Measurements from ENCODE around the gene DNAH11. TPM values are rescaled to one million over a fixed set of nuclear protein-coding genes. Genes with fewer than 3 reads are reported as not detected.

DNAH11 gene
- total and polyA plus RNA-seq, 4 donors: 0.05 to 0.50 (median 0.11) TPM

GRCh38 chr7:21829731-21830130 lies 286.9 kb downstream of the DNAH11 start:
- H3K9me3 ChIP-seq (ENCODE audit: control insufficient read depth in 4 of 4, low read length in 3 of 4): no peaks in the 10 kb centered on the region
- WGBS: 73% methylated on average over 7 of the region's 7 CpGs
- DNase-seq (ENCODE audit: low spot score): no peak

GRCh38 chr7:21844742-21845141 lies 301.9 kb downstream of the DNAH11 start:
- Histone ChIP-seq H3K9ac (ENCODE audit: low read depth in 1 of 2, low read length in 2 of 2) (no peak overlapping the region), H3K36me3 (ENCODE audit: control insufficient read depth in 4 of 4, insufficient read depth in 3 of 4, low read depth in 1 of 4, low read length in 3 of 4) (no peaks in the 10 kb centered on the region), H3K27me3 (ENCODE audit: control insufficient read depth in 4 of 4, insufficient read depth in 4 of 4, low read length in 3 of 4) (no peaks in the 10 kb centered on the region), H3K4me1 (ENCODE audit: control insufficient read depth in 4 of 4, insufficient read depth in 4 of 4, low read length in 3 of 4) (no peaks in the 10 kb centered on the region), H3K4me3 (ENCODE audit: low read depth in 1 of 3, low read length in 3 of 3) (no peak overlapping the region), H3K9me3 (ENCODE audit: control insufficient read depth in 4 of 4, low read length in 3 of 4) (no peaks in the 10 kb centered on the region), H3K27ac (ENCODE audit: low read depth in 1 of 2, low read length in 2 of 2) (no peak overlapping the region)
- TF ChIP-seq GABPA (IDR thresholded peaks at IDR 0.05 in 1 of 2, conservative IDR thresholded peaks at IDR 0.05 in 1 of 2): no peak
- TF ChIP-seq TAF1 (conservative IDR thresholded peaks at IDR 0.05): no peak
- no peak for TF ChIP-seq EGR1 (IDR thresholded peaks at IDR 0.05; ENCODE audit: low read depth in 2 of 2)
- no peak for TF ChIP-seq YY1 (IDR thresholded peaks at IDR 0.05)
- TF ChIP-seq, protein P1, sequence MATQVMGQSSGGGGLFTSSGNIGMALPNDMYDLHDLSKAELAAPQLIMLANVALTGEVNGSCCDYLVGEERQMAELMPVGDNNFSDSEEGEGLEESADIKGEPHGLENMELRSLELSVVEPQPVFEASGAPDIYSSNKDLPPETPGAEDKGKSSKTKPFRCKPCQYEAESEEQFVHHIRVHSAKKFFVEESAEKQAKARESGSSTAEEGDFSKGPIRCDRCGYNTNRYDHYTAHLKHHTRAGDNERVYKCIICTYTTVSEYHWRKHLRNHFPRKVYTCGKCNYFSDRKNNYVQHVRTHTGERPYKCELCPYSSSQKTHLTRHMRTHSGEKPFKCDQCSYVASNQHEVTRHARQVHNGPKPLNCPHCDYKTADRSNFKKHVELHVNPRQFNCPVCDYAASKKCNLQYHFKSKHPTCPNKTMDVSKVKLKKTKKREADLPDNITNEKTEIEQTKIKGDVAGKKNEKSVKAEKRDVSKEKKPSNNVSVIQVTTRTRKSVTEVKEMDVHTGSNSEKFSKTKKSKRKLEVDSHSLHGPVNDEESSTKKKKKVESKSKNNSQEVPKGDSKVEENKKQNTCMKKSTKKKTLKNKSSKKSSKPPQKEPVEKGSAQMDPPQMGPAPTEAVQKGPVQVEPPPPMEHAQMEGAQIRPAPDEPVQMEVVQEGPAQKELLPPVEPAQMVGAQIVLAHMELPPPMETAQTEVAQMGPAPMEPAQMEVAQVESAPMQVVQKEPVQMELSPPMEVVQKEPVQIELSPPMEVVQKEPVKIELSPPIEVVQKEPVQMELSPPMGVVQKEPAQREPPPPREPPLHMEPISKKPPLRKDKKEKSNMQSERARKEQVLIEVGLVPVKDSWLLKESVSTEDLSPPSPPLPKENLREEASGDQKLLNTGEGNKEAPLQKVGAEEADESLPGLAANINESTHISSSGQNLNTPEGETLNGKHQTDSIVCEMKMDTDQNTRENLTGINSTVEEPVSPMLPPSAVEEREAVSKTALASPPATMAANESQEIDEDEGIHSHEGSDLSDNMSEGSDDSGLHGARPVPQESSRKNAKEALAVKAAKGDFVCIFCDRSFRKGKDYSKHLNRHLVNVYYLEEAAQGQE (IDR thresholded peaks at IDR 0.05): no peak
- no peak for TF ChIP-seq FOXA2 (IDR thresholded peaks at IDR 0.05)
- TF ChIP-seq HNF4G (IDR thresholded peaks at IDR 0.05): no peak
- TF ChIP-seq, protein P2, sequence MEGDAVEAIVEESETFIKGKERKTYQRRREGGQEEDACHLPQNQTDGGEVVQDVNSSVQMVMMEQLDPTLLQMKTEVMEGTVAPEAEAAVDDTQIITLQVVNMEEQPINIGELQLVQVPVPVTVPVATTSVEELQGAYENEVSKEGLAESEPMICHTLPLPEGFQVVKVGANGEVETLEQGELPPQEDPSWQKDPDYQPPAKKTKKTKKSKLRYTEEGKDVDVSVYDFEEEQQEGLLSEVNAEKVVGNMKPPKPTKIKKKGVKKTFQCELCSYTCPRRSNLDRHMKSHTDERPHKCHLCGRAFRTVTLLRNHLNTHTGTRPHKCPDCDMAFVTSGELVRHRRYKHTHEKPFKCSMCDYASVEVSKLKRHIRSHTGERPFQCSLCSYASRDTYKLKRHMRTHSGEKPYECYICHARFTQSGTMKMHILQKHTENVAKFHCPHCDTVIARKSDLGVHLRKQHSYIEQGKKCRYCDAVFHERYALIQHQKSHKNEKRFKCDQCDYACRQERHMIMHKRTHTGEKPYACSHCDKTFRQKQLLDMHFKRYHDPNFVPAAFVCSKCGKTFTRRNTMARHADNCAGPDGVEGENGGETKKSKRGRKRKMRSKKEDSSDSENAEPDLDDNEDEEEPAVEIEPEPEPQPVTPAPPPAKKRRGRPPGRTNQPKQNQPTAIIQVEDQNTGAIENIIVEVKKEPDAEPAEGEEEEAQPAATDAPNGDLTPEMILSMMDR (IDR thresholded peaks at IDR 0.05; ENCODE audit: low read depth, low read length, missing input control): no peak
- TF ChIP-seq RAD21 (IDR thresholded peaks at IDR 0.05): no peak
- TF ChIP-seq, protein P3, sequence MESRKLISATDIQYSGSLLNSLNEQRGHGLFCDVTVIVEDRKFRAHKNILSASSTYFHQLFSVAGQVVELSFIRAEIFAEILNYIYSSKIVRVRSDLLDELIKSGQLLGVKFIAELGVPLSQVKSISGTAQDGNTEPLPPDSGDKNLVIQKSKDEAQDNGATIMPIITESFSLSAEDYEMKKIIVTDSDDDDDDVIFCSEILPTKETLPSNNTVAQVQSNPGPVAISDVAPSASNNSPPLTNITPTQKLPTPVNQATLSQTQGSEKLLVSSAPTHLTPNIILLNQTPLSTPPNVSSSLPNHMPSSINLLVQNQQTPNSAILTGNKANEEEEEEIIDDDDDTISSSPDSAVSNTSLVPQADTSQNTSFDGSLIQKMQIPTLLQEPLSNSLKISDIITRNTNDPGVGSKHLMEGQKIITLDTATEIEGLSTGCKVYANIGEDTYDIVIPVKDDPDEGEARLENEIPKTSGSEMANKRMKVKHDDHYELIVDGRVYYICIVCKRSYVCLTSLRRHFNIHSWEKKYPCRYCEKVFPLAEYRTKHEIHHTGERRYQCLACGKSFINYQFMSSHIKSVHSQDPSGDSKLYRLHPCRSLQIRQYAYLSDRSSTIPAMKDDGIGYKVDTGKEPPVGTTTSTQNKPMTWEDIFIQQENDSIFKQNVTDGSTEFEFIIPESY (IDR thresholded peaks at IDR 0.05): no peak
- no peak for TF ChIP-seq NR2F2 (IDR thresholded peaks at IDR 0.05)
- no peak for TF ChIP-seq RXRA (IDR thresholded peaks at IDR 0.05)
- TF ChIP-seq, protein P4, sequence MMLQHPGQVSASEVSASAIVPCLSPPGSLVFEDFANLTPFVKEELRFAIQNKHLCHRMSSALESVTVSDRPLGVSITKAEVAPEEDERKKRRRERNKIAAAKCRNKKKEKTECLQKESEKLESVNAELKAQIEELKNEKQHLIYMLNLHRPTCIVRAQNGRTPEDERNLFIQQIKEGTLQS (IDR thresholded peaks at IDR 0.05): no peak
- no peak for TF ChIP-seq SP1 (IDR thresholded peaks at IDR 0.05)
- no peak for TF ChIP-seq JUND (IDR thresholded peaks at IDR 0.05)
- TF ChIP-seq MAX (IDR thresholded peaks at IDR 0.05): no peak
- no peak for TF ChIP-seq HNF4A (conservative IDR thresholded peaks at IDR 0.05)
- 56% methylated on average over 1 of the region's 1 CpG for WGBS
- DNase-seq (ENCODE audit: low spot score): no peak

More at GRCh38 chr7:21829731-21830130, 286.9 kb downstream of the DNAH11 start:
- H3K9ac ChIP-seq (ENCODE audit: low read depth in 1 of 2, low read length in 2 of 2): no peak overlapping the region
- TF ChIP-seq YY1 (IDR thresholded peaks at IDR 0.05) (no peak), FOXA2 (IDR thresholded peaks at IDR 0.05) (no peak), GABPA (IDR thresholded peaks at IDR 0.05 in 1 of 2, conservative IDR thresholded peaks at IDR 0.05 in 1 of 2) (no peak), NR2F2 (IDR thresholded peaks at IDR 0.05) (no peak), RXRA (IDR thresholded peaks at IDR 0.05) (no peak), JUND (IDR thresholded peaks at IDR 0.05) (no peak)
- TF ChIP-seq, protein P1 (IDR thresholded peaks at IDR 0.05): no peak
- no peak overlapping the region for H3K4me3 ChIP-seq (ENCODE audit: low read depth in 1 of 3, low read length in 3 of 3)
- H3K27me3 ChIP-seq (ENCODE audit: control insufficient read depth in 4 of 4, insufficient read depth in 4 of 4, low read length in 3 of 4): no peaks in the 10 kb centered on the region
- H3K4me1 ChIP-seq (ENCODE audit: control insufficient read depth in 4 of 4, insufficient read depth in 4 of 4, low read length in 3 of 4): no peaks in the 10 kb centered on the region
- H3K36me3 ChIP-seq (ENCODE audit: control insufficient read depth in 4 of 4, insufficient read depth in 3 of 4, low read depth in 1 of 4, low read length in 3 of 4): no peaks in the 10 kb centered on the region
- no peak overlapping the region for H3K27ac ChIP-seq (ENCODE audit: low read depth in 1 of 2, low read length in 2 of 2)

Data from liver (tissue), 9 donors.